Body of pancreas (tissue), 4 donors: Measurements from ENCODE around the gene SLC10A3. TPM values are rescaled to one million over a fixed set of nuclear protein-coding genes. Genes with fewer than 3 reads are reported as not detected.

ENCODE experiments used
- ATAC-seq: fragments of 150-250 bp; one replicate; pipeline ENCODE4 v1.9.1; 2016
- DNase-seq, 4 donors: peaks; one replicate each; pipeline ENCODE4 v3.0.0-alpha.2; 2019
- H3K27ac ChIP-seq, 4 donors: fragments of 200-600 bp; sonication (generic); 1 replicate in 3 of 4; 2 replicates in 1 of 4; pipeline versions ENCODE4 v1.5.1 to v1.6.1; 2016 to 2019; ENCODE audit warnings: mild to moderate bottlenecking in 1 of 4, mixed read lengths in 1 of 4, moderate library complexity in 1 of 4
- H3K27me3 ChIP-seq, 2 donors: fragments of 200-600 bp; sonication (generic); one replicate each; pipeline ENCODE4 v1.6.0; 2016; ENCODE audit warnings: mild to moderate bottlenecking in 1 of 2
- H3K36me3 ChIP-seq, 2 donors: fragments of 200-600 bp; sonication (generic); replicated peaks in 1 of 2; 2 replicates each; pipeline ENCODE4 v1.5.1; 2016; ENCODE audit warnings: low read depth in 2 of 2; ENCODE audit not compliant: insufficient read depth in 1 of 2
- H3K4me1 ChIP-seq: fragments of 200-600 bp; sonication (generic); one replicate; pipeline ENCODE4 v1.6.0; 2016
- H3K4me3 ChIP-seq, 2 donors: fragments of 200-600 bp; sonication (generic); 1 replicate in 1 of 2; 2 replicates in 1 of 2; pipeline ENCODE4 v1.5.1; 2016 to 2019
- H3K9me3 ChIP-seq, 3 donors: fragments of 200-600 bp; sonication (generic); 1 replicate in 2 of 3; 2 replicates in 1 of 3; pipeline ENCODE4 v1.5.1; 2016
- CTCF ChIP-seq, 7 experiments: fragments of 450-650 bp in 4 of 7; fragments of 200-600 bp in 3 of 7; sonication (generic) in 3 of 7; IDR thresholded peaks; one replicate each; pipeline ENCODE4 v1.5.1; 2016 to 2019; ENCODE audit warnings: antibody characterized with exemption in 7 of 7
- POLR2A ChIP-seq, 3 donors: fragments of 450-650 bp; IDR thresholded peaks; one replicate each; pipeline ENCODE4 v1.6.1; 2016; ENCODE audit warnings: antibody characterized with exemption in 3 of 3, mild to moderate bottlenecking in 2 of 3
- WGBS, 2 donors: methylation state at CpG; one replicate each; pipeline ENCODE4 v1.1.5; 2017; 5-methylcytosine and 5-hydroxymethylcytosine counted together
- intact Hi-C: fragments of 100-400 bp; cut with DNase I; formaldehyde crosslinking; loops from one replicate; pipeline ENCODE4 v1.15.1; 2023
- microRNA-seq, 2 donors: library from miRNA; unstranded; fragments of <30 nt; microRNA quantifications; one replicate each; pipeline ENCODE4, GENCODE V29; 2016; ENCODE audit warnings: borderline number of aligned reads in 2 of 2, borderline replicate concordance in 2 of 2
- small RNA-seq: library from RNA; depleted of rRNA; stranded (forward); fragments of <200 nt; gene quantifications from one replicate; pipeline ENCODE3, GENCODE V24; 2016
- total RNA-seq, 2 donors: library from RNA; depleted of rRNA; stranded (reverse); fragments of >200 nt; gene quantifications; one replicate each; pipeline ENCODE4 v1.1.0, GENCODE V29; 2016

SLC10A3 gene
- total RNA-seq, 2 donors from 2014 or later: 18.9 to 24.7 TPM

- Histone ChIP-seq H3K9me3 (no peaks in the 10 kb centered on the region), H3K27ac (no peak overlapping the region), H3K4me1 (peaks cover 33% of the 10 kb centered on the region), H3K4me3 (no peak overlapping the region), H3K27me3 (no peaks in the 10 kb centered on the region), H3K36me3 (no peaks in the 10 kb centered on the region)
- DNase-seq (no peak), ATAC-seq (no peak)
- TF ChIP-seq CTCF (IDR thresholded peaks at IDR 0.05) (no peak), POLR2A (IDR thresholded peaks at IDR 0.05) (no peak)
- 92% methylated on average over 7 of the region's 11 CpGs; no CpG with 5 or more reads in 1 of the 2 donors for WGBS, 2 donors
- intact Hi-C loops: no loop called here
Observed at GRCh38 chrX:154441564-154441963, 48.9 kb downstream of the SLC10A3 start.

- H3K9me3 ChIP-seq: no peaks in the 10 kb centered on the region
- no peaks in the 10 kb centered on the region for H3K27me3 ChIP-seq
- TF ChIP-seq CTCF (IDR thresholded peaks at IDR 0.05): no peak
- TF ChIP-seq POLR2A (IDR thresholded peaks at IDR 0.05): no peak
- no peak overlapping the region for H3K27ac ChIP-seq
- ATAC-seq (no peak), DNase-seq (no peak)
- no peaks in the 10 kb centered on the region for H3K36me3 ChIP-seq
- intact Hi-C loops: no loop called here
- peaks cover 34% of the 10 kb centered on the region for H3K4me1 ChIP-seq
- no peak overlapping the region for H3K4me3 ChIP-seq
- WGBS, 2 donors: 86 to 91% methylated on average over 9 to 13 of the region's 17 CpGs
Observed at GRCh38 chrX:154440623-154441357, 49.6 kb downstream of the SLC10A3 start.

- H3K4me1 ChIP-seq: peaks cover 25% of the 10 kb centered on the region
- no peaks in the 10 kb centered on the region for H3K36me3 ChIP-seq
- DNase-seq (no peak), ATAC-seq (no peak)
- no peak overlapping the region for H3K4me3 ChIP-seq
- no peak for TF ChIP-seq POLR2A (IDR thresholded peaks at IDR 0.05)
- TF ChIP-seq CTCF (IDR thresholded peaks at IDR 0.05): no peak
- WGBS, 2 donors: 92% methylated on average over 8 of the region's 18 CpGs; no CpG with 5 or more reads in 1 of the 2 donors
- no peaks in the 10 kb centered on the region for H3K9me3 ChIP-seq
- no peaks in the 10 kb centered on the region for H3K27me3 ChIP-seq
- no peak overlapping the region for H3K27ac ChIP-seq
- intact Hi-C loops: no loop called here
Observed at GRCh38 chrX:154439841-154440240, 50.6 kb downstream of the SLC10A3 start.

GRCh38 chrX:154437971-154438893, 52.2 kb downstream of the SLC10A3 start:
- Histone ChIP-seq H3K27me3 (no peaks in the 10 kb centered on the region), H3K27ac (no peak overlapping the region), H3K9me3 (no peaks in the 10 kb centered on the region), H3K36me3 (no peaks in the 10 kb centered on the region), H3K4me1 (peaks cover 16% of the 10 kb centered on the region), H3K4me3 (no peak overlapping the region)
- DNase-seq: no peak
- intact Hi-C loops: no loop called here
- no peak for TF ChIP-seq POLR2A (IDR thresholded peaks at IDR 0.05)
- TF ChIP-seq CTCF (IDR thresholded peaks at IDR 0.05): no peak
- 62 to 76% methylated on average over 15 to 26 of the region's 28 CpGs for WGBS, 2 donors
- no peak for ATAC-seq

Small RNA genes lying within 50 kb of the gene (microRNA-seq; reads per million reads assigned to microRNA genes)
- gene MIR6858: 0 to 0.47 reads per million in 2 donors

Small RNA genes lying within 50 kb of the gene (small RNA-seq; reads per million reads assigned to genes)
- gene MIR6858 (not detected), gene RN7SL697P (not detected)

Other genes starting within 250 kb of the SLC10A3 start
- gene OPN1MW3, start 233.0 kb downstream of the SLC10A3 start, total RNA-seq: not detected
- not detected for gene TEX28, start 195.5 kb downstream of the SLC10A3 start, total RNA-seq
- gene TKTL1, start 194.8 kb downstream of the SLC10A3 start, total RNA-seq: not detected
- gene FLNA, start 116.0 kb downstream of the SLC10A3 start, total RNA-seq: 100 to 1,000 TPM; 230 to 308 TPM
- gene EMD, start 111.3 kb downstream of the SLC10A3 start, total RNA-seq: 10 to 100 TPM; 23.6 to 28.3 TPM
- gene RPL10, start 92.3 kb downstream of the SLC10A3 start, total RNA-seq: 1,000 to 10,000 TPM; 1,426 to 2,757 TPM
- 10 to 100 TPM in 1 of 2 donors, 1 to 10 TPM in 1; 9.6 to 16.1 TPM for gene DNASE1L1, start 81.4 kb downstream of the SLC10A3 start, total RNA-seq
- 10 to 100 TPM; 42.0 to 97.6 TPM for gene TAFAZZIN, start 79.1 kb downstream of the SLC10A3 start, total RNA-seq
- gene ATP6AP1, start 62.0 kb downstream of the SLC10A3 start, total RNA-seq: 10 to 100 TPM; 49.8 to 51.4 TPM
- 10 to 100 TPM; 68.5 to 83.4 TPM for gene GDI1, start 53.5 kb downstream of the SLC10A3 start, total RNA-seq
- 10 to 100 TPM; 14.5 to 48.8 TPM for gene FAM50A, start 46.5 kb downstream of the SLC10A3 start, total RNA-seq
- 10 to 100 TPM in 1 of 2 donors, 1 to 10 TPM in 1; 7.3 to 19.1 TPM for gene PLXNA3, start 32.3 kb downstream of the SLC10A3 start, total RNA-seq
- 10 to 100 TPM; 20.2 to 27.4 TPM for gene LAGE3, start 11.3 kb downstream of the SLC10A3 start, total RNA-seq
- 10 to 100 TPM; 24.9 to 34.9 TPM for gene UBL4A, start 4.0 kb downstream of the SLC10A3 start, total RNA-seq
- 10 to 100 TPM; 32.3 to 48.3 TPM for gene FAM3A, start 25.6 kb upstream of the SLC10A3 start, total RNA-seq
- gene G6PD, start 56.2 kb upstream of the SLC10A3 start, total RNA-seq: 10 to 100 TPM in 1 of 2 donors, 1 to 10 TPM in 1; 7.6 to 16.1 TPM
- gene IKBKG, start 57.0 kb upstream of the SLC10A3 start, total RNA-seq: 10 to 100 TPM in 1 of 2 donors, 1 to 10 TPM in 1; 9.9 to 11.9 TPM
- gene CTAG1A, start 94.5 kb upstream of the SLC10A3 start, total RNA-seq: not detected
- not detected for gene CTAG1B, start 128.7 kb upstream of the SLC10A3 start, total RNA-seq
- not detected for gene CTAG2, start 162.9 kb upstream of the SLC10A3 start, total RNA-seq